ENCODE results near the gene LRP1-AS. TPM values are rescaled to one million over a fixed set of nuclear protein-coding genes. Genes with fewer than 3 reads are reported as not detected.

Gene LRP1-AS
- total RNA-seq, 2 experiments from 2014 or later = not detected

DNA sequence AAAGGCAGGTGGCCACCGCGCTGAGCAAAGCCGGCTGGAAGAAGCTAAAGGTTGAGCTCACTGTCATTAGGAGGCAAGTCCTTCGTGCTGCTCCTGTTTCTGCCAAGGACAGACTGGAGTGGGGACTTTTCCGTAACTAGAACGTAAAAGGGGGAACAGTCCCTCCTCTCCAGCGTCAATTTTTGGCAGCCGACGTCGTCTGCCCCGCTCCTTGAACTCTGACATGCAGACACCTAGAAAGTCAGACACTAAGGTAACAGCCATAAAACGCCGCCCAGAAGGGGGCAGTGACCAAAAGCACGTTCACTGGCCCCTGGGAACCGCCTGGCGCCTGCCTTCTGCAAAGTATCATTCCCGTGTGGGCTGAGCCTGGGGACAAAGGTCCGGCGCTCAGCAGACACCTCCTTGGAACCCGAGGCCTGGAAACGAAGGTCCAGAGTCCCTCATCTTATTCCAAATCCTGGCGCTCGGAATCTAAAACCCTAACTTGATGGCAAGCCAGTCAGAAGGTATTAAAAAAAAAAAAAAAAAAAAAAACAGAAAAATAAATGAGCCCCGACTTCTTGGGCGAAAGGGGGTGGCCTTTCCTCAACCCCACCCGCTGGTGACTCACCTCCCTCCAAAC lies 20.2 kb downstream of the LRP1-AS start:
- ATAC-seq (ENCODE audit: poor library complexity) (no peak), DNase-seq (peak; percentile 10 to 84 (median 55))
- ChIA-PET POLR2A (interaction anchor here (0.8 to 3.0 kb wide), 7 partner anchors 16 to 402 kb away, joined by 3 to 37 read pairs (median 3); partner anchors contain the start of genes NACA, NEMP1 and STAT6), CTCF (interaction anchor here (1.0 to 7.8 kb wide), 5 partner anchors 15 to 112 kb away, joined by 3 to 63 read pairs (median 5); partner anchors contain the start of gene STAT6)
- Mint-ChIP-seq H3K36me3 (ENCODE audit: low read depth) (no peaks in the 10 kb centered on the region), H3K4me1 (ENCODE audit: low read depth) (peaks cover 25% of the 10 kb centered on the region), H3K27me3 (peaks cover 4% of the 10 kb centered on the region), H3K27ac (peak overlapping the region; percentile 43), H3K4me3 (peak overlapping the region; percentile 85), H3K9me3 (no peaks in the 10 kb centered on the region)
- intact Hi-C loops (cut with DNase I, micrococcal nuclease) = loop anchor here (5.0 kb wide), 3 partner anchors 110 to 375 kb away; partner anchors contain the start of gene PRIM1 (in 1 of the 2)
- Histone ChIP-seq H3K4me1 (ENCODE audit: insufficient read depth, low read length) (peaks cover 28% of the 10 kb centered on the region), H3K9me3 (ENCODE audit: control insufficient read depth in 1 of 2, insufficient read depth in 1 of 2, low read length in 2 of 2) (no peaks in the 10 kb centered on the region), H3K27me3 (ENCODE audit: control insufficient read depth in 1 of 2, insufficient read depth in 2 of 2, low read length in 2 of 2) (no peaks in the 10 kb centered on the region), H3K36me3 (ENCODE audit: insufficient read depth, low read length) (no peaks in the 10 kb centered on the region), H3K27ac (ENCODE audit: low read depth in 1 of 2, low read length in 2 of 2) (peak overlapping the region in 1 of 2 donors; percentile 41), H3K4me3 (ENCODE audit: low read length) (peak overlapping the region; percentile 67)
- TF ChIP-seq, protein P1, sequence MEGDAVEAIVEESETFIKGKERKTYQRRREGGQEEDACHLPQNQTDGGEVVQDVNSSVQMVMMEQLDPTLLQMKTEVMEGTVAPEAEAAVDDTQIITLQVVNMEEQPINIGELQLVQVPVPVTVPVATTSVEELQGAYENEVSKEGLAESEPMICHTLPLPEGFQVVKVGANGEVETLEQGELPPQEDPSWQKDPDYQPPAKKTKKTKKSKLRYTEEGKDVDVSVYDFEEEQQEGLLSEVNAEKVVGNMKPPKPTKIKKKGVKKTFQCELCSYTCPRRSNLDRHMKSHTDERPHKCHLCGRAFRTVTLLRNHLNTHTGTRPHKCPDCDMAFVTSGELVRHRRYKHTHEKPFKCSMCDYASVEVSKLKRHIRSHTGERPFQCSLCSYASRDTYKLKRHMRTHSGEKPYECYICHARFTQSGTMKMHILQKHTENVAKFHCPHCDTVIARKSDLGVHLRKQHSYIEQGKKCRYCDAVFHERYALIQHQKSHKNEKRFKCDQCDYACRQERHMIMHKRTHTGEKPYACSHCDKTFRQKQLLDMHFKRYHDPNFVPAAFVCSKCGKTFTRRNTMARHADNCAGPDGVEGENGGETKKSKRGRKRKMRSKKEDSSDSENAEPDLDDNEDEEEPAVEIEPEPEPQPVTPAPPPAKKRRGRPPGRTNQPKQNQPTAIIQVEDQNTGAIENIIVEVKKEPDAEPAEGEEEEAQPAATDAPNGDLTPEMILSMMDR (IDR thresholded peaks at IDR 0.05) = peak; percentile 23

DNA sequence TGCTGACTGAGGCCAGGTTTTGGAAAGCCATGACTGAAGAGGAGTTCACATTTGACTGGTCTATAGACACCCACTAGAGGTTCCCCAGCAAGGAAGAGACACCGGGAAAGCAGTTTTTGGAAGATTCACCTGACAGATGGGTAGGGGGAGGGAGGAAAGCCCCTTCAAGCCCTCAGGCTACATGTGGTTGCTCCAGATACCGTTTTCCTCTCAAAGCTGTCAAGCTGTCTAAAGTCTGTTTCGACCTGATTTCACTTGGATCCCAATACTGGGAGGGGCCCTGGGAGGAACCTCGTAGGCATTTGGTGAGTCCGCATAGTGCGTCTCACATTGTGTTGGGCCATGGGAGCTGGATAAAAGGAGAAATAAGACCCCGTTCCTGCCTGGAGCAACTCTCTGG lies 20.9 kb downstream of the LRP1-AS start:
- H3K36me3 ChIP-seq (ENCODE audit: insufficient read depth, low read length) = no peaks in the 10 kb centered on the region
- peaks cover 28% of the 10 kb centered on the region for H3K4me1 ChIP-seq (ENCODE audit: insufficient read depth, low read length)
- no peak for DNase-seq
- no peaks in the 10 kb centered on the region for H3K9me3 Mint-ChIP-seq
- ChIA-PET CTCF (interaction anchor here (1.0 to 7.8 kb wide), 4 partner anchors 14 to 112 kb away, joined by 3 to 63 read pairs (median 12); partner anchors contain the start of gene STAT6), POLR2A (interaction anchor here (1.4 to 3.0 kb wide), 3 partner anchors 15 to 116 kb away, joined by 3 to 37 read pairs (median 4); partner anchors contain the start of genes NEMP1 and STAT6)
- H3K27me3 ChIP-seq (ENCODE audit: control insufficient read depth in 1 of 2, insufficient read depth in 2 of 2, low read length in 2 of 2) = no peaks in the 10 kb centered on the region
- peaks cover 4% of the 10 kb centered on the region for H3K27me3 Mint-ChIP-seq
- H3K36me3 Mint-ChIP-seq (ENCODE audit: low read depth) = no peaks in the 10 kb centered on the region
- H3K4me1 Mint-ChIP-seq (ENCODE audit: low read depth) = peaks cover 25% of the 10 kb centered on the region
- no peak overlapping the region for H3K27ac Mint-ChIP-seq
- no peak overlapping the region for H3K4me3 ChIP-seq (ENCODE audit: low read length)
- intact Hi-C loops (cut with DNase I, micrococcal nuclease) = loop anchor here (5.0 kb wide), 3 partner anchors 111 to 374 kb away; partner anchors contain the start of gene PRIM1 (in 1 of the 2)
- H3K9me3 ChIP-seq (ENCODE audit: control insufficient read depth in 1 of 2, insufficient read depth in 1 of 2, low read length in 2 of 2) = no peaks in the 10 kb centered on the region
- TF ChIP-seq, protein P1 (IDR thresholded peaks at IDR 0.05) = no peak
- ATAC-seq (ENCODE audit: poor library complexity) = no peak
- no peak overlapping the region for H3K27ac ChIP-seq (ENCODE audit: low read depth in 1 of 2, low read length in 2 of 2)
- peak overlapping the region; percentile 85 for H3K4me3 Mint-ChIP-seq

DNA sequence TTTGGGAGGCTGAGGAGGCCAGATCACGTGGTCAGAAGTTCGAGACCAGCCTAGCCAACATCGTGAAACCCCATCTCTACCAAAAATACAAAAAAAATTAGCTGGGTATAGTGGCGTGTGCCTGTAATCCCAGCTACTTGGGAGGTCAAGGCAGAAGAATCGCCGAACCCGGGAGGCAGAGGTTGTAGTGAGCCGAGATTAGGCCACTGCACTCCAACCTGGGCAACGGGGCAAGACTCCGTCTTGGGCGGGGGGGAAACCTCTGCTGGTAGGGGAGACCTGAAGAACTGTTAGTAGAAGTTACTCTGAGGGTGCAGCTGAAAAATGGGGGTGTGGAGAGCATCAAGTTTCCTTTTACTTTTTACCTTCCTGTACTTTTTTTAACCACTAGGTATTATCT lies 21.4 kb downstream of the LRP1-AS start:
- ChIA-PET CTCF (interaction anchor here (1.0 to 7.8 kb wide), 6 partner anchors 14 to 113 kb away, joined by 3 to 63 read pairs (median 5); partner anchors contain the start of gene STAT6), POLR2A (interaction anchor here (0.7 to 3.0 kb wide), 3 partner anchors 15 to 767 kb away, joined by 3 to 37 read pairs (median 5); partner anchors contain the start of genes NEMP1 and STAT6)
- ATAC-seq (ENCODE audit: poor library complexity) (no peak), DNase-seq (no peak)
- Mint-ChIP-seq H3K4me3 (peak overlapping the region; percentile 23), H3K4me1 (ENCODE audit: low read depth) (peaks cover 25% of the 10 kb centered on the region), H3K27me3 (peaks cover 4% of the 10 kb centered on the region), H3K9me3 (no peaks in the 10 kb centered on the region), H3K36me3 (ENCODE audit: low read depth) (no peaks in the 10 kb centered on the region), H3K27ac (no peak overlapping the region)
- no peaks in the 10 kb centered on the region for H3K36me3 ChIP-seq (ENCODE audit: insufficient read depth, low read length)
- intact Hi-C loops (cut with DNase I, micrococcal nuclease) = loop anchor here (5.0 kb wide), 3 partner anchors 111 to 374 kb away; partner anchors contain the start of gene PRIM1 (in 1 of the 2)
- H3K27me3 ChIP-seq (ENCODE audit: control insufficient read depth in 1 of 2, insufficient read depth in 2 of 2, low read length in 2 of 2) = no peaks in the 10 kb centered on the region
- no peak overlapping the region for H3K27ac ChIP-seq (ENCODE audit: low read depth in 1 of 2, low read length in 2 of 2)
- no peak overlapping the region for H3K4me3 ChIP-seq (ENCODE audit: low read length)
- H3K9me3 ChIP-seq (ENCODE audit: control insufficient read depth in 1 of 2, insufficient read depth in 1 of 2, low read length in 2 of 2) = no peaks in the 10 kb centered on the region
- TF ChIP-seq, protein P1 (IDR thresholded peaks at IDR 0.05) = no peak
- H3K4me1 ChIP-seq (ENCODE audit: insufficient read depth, low read length) = peaks cover 28% of the 10 kb centered on the region
